ENCODE measurements around the gene ATP8A2.

ATP8A2 gene

DNA sequence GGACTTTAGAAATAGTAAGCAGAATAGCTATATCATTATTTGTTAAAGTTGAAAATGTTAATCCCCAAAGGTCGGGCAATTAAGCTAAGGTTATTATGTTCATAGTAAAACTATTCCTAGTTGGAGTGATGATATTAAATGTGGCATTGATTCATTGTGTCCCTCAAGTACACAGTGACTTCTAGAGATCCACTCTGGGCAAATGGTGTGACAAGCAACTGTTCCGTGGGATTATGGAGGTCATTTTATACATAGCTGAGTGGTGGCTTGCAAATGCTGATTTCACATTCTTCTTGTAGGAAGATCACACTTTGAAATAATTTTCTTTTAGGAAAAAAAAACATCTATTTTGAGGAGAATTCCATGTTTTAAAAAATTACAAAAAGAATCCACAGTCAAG lies 317.8 kb downstream of the ATP8A2 start:
- no peak for DNase-seq (ENCODE audit: low spot score)
- TF ChIP-seq, protein P1, sequence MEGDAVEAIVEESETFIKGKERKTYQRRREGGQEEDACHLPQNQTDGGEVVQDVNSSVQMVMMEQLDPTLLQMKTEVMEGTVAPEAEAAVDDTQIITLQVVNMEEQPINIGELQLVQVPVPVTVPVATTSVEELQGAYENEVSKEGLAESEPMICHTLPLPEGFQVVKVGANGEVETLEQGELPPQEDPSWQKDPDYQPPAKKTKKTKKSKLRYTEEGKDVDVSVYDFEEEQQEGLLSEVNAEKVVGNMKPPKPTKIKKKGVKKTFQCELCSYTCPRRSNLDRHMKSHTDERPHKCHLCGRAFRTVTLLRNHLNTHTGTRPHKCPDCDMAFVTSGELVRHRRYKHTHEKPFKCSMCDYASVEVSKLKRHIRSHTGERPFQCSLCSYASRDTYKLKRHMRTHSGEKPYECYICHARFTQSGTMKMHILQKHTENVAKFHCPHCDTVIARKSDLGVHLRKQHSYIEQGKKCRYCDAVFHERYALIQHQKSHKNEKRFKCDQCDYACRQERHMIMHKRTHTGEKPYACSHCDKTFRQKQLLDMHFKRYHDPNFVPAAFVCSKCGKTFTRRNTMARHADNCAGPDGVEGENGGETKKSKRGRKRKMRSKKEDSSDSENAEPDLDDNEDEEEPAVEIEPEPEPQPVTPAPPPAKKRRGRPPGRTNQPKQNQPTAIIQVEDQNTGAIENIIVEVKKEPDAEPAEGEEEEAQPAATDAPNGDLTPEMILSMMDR (IDR thresholded peaks at IDR 0.05; ENCODE audit: borderline replicate concordance, control extremely low read depth, extremely low read depth, insufficient read depth, missing control alignments), result no peak
- in situ Hi-C loops (cut with MboI; ENCODE audit: low sequenced_read_pairs, unreplicated experiment), result no loop called here

DNA sequence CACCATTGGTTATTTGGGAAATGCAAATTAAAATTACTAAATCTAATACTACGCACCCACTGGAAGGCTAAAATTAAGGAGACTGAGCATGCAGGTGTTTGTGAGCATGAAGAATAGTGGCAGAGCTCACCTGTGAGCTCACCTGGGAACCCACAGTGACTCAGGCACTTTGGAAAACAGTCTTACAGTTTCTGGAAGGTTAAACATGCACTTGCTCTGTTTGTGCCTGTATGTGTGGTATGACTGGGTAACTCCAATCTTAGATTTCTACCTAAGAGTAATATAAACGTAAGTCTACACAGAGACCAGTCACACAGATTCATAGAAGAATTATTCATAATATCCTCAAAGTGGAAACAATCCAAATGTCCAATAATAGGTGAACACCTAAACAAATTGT lies 318.8 kb downstream of the ATP8A2 start:
- DNase-seq (ENCODE audit: low spot score), result no peak
- in situ Hi-C loops (cut with MboI; ENCODE audit: low sequenced_read_pairs, unreplicated experiment), result no loop called here
- TF ChIP-seq, protein P1 (IDR thresholded peaks at IDR 0.05; ENCODE audit: borderline replicate concordance, control extremely low read depth, extremely low read depth, insufficient read depth, missing control alignments), result no peak

DNA sequence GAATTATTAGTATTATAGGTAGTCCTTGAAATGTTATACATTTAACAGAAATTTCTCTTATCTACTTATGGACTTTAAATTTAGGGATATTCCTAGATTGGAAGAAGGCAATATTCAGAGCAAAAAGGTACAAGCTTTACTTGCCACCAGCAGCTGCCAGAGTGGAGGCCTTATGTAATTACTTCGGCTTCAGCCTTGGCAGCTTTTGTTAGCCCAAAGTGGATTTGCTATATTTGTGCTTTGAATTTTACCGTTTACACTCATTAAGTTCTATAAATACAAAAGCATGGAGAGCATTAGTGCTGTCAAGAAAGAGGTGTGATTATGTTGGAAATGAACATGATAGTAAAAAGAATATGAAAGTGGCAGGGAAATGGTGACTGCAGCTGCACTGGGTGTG lies 319.9 kb downstream of the ATP8A2 start:
- DNase-seq (ENCODE audit: low spot score), result no peak
- TF ChIP-seq, protein P1 (IDR thresholded peaks at IDR 0.05; ENCODE audit: borderline replicate concordance, control extremely low read depth, extremely low read depth, insufficient read depth, missing control alignments), result no peak
- in situ Hi-C loops (cut with MboI; ENCODE audit: low sequenced_read_pairs, unreplicated experiment), result no loop called here

DNA sequence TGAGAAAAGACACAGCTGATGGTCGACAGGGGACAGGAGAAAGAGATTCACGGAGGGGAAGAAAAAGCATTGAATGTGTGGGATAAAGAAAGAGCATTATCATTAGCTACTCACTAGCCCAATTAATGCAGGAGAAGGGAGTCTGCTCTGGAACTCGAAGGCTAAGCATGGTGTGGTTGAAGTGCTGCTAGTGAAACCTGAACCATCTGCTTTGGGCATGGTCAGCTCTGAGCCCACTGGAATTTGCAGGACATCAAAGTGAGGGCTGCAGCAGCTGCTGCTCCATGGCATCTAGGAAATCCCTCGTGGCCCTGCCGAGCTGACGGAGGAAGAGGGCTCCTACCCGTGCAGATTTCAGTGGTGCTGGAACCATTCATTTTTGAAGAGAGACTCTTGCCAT lies 320.3 kb downstream of the ATP8A2 start:
- in situ Hi-C loops (cut with MboI; ENCODE audit: low sequenced_read_pairs, unreplicated experiment), result no loop called here
- TF ChIP-seq, protein P1 (IDR thresholded peaks at IDR 0.05; ENCODE audit: borderline replicate concordance, control extremely low read depth, extremely low read depth, insufficient read depth, missing control alignments), result no peak
- DNase-seq (ENCODE audit: low spot score), result no peak

DNA sequence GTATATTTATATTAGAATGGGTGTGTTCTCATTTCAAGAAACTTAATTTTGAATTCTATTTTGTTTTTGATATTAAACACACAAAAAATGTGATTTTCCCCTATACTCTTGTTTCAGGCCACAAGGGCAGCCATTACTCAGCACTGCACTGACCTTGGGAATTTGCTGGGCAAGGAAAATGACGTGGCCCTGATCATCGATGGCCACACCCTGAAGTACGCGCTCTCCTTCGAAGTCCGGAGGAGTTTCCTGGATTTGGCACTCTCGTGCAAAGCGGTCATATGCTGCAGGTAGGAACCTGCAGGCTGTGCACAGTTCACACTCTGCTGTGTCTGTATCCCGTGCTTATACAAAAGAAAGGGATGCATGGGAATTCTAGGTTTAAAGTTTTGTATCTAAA lies 327.3 kb downstream of the ATP8A2 start:
- TF ChIP-seq, protein P1 (IDR thresholded peaks at IDR 0.05; ENCODE audit: borderline replicate concordance, control extremely low read depth, extremely low read depth, insufficient read depth, missing control alignments), result no peak
- in situ Hi-C loops (cut with MboI; ENCODE audit: low sequenced_read_pairs, unreplicated experiment), result no loop called here
- DNase-seq (ENCODE audit: low spot score), result no peak

DNA sequence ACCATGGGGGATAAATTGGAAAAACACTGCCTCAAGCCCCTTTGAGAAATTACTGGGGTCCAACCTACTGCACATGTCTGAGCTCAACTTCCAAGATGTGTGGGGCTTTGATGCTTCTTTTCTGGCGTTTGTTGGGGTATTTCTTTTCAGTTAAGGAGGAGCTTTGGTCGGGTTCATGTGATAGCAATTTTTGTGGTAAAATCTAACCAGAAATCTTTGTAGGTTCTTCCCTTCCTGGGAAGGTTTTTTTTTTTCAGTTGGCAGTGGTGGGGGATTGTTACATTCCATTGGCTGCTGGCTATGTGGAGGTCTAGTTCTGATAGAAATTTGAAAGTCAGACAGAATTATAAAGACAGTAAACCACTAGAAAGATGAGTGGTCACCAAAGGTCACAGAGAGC lies 327.8 kb downstream of the ATP8A2 start:
- in situ Hi-C loops (cut with MboI; ENCODE audit: low sequenced_read_pairs, unreplicated experiment), result no loop called here
- no peak for DNase-seq (ENCODE audit: low spot score)
- TF ChIP-seq, protein P1 (IDR thresholded peaks at IDR 0.05; ENCODE audit: borderline replicate concordance, control extremely low read depth, extremely low read depth, insufficient read depth, missing control alignments), result no peak

DNA sequence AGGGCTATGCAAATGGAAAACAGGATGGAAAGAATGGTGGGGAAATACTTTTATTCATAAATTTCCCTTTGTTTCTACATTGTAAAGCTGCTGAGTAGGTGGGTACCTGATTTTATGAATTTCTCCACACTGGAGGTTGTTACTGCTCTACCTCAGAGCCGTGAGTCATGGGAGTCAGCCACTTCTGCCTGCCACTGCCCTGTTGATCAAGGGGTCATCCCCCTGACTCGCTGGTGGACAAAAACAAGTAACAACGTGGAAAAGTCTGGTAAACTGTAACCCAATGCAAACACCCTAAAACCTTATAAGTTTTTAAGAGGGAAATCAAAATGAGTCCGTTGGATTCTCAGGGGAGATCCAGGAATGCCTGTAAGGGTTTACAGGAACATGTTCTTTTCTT lies 329.5 kb downstream of the ATP8A2 start:
- in situ Hi-C loops (cut with MboI; ENCODE audit: low sequenced_read_pairs, unreplicated experiment), result no loop called here
- TF ChIP-seq, protein P1 (IDR thresholded peaks at IDR 0.05; ENCODE audit: borderline replicate concordance, control extremely low read depth, extremely low read depth, insufficient read depth, missing control alignments), result no peak
- no peak for DNase-seq (ENCODE audit: low spot score)
